GM18499 (cell line): ENCODE data around the gene NACC2.
"Not testable (repeated sequence)": the region's sequence is repeated elsewhere in the genome, so short reads cannot be mapped to it uniquely, and the experiment has no call there.

Source experiments
- ATAC-seq: cut with Tn5 transposase; IDR thresholded peaks from one replicate; pipeline ENCODE4 v1.9.1; 2021; ENCODE audit warnings: moderate number of reproducible peaks; ENCODE audit not compliant: insufficient read depth, unreplicated experiment

Gene NACC2

GRCh38 chr9:136112541-136112940 is 17.5 kb upstream of the NACC2 start:
- no peak for ATAC-seq

- ATAC-seq: no peak
These were observed 16.8 kb upstream of the NACC2 start for GRCh38 chr9:136111910-136112309.

GRCh38 chr9:136111190-136111589 is 16.1 kb upstream of the NACC2 start:
- no peak for ATAC-seq

- ATAC-seq: no peak
These were observed 15.3 kb upstream of the NACC2 start for GRCh38 chr9:136110082-136111061.

- no peak for ATAC-seq
These were observed 14.4 kb upstream of the NACC2 start for GRCh38 chr9:136109351-136110081.

GRCh38 chr9:136108648-136109266 is 13.7 kb upstream of the NACC2 start:
- no peak for ATAC-seq

- ATAC-seq: no peak
These were observed 13.0 kb upstream of the NACC2 start for GRCh38 chr9:136107953-136108647.

GRCh38 chr9:136107155-136107952 is 12.3 kb upstream of the NACC2 start:
- no peak for ATAC-seq

GRCh38 chr9:136105398-136106135 is 10.5 kb upstream of the NACC2 start:
- ATAC-seq: no peak

GRCh38 chr9:136104916-136105315 is 9.8 kb upstream of the NACC2 start:
- no peak for ATAC-seq

GRCh38 chr9:136104488-136104800 is 9.4 kb upstream of the NACC2 start:
- no peak for ATAC-seq

GRCh38 chr9:136103651-136104487 is 8.8 kb upstream of the NACC2 start:
- no peak for ATAC-seq

- not testable (repeated sequence) for ATAC-seq
These were observed 6.6 kb upstream of the NACC2 start for GRCh38 chr9:136101615-136102074.

GRCh38 chr9:136100700-136101614 is 5.9 kb upstream of the NACC2 start:
- ATAC-seq: no peak

- no peak for ATAC-seq
These were observed 4.5 kb upstream of the NACC2 start for GRCh38 chr9:136099542-136099941.

- ATAC-seq: no peak
These were observed 3.8 kb upstream of the NACC2 start for GRCh38 chr9:136098844-136099243.

- no peak for ATAC-seq
These were observed 3.1 kb upstream of the NACC2 start for GRCh38 chr9:136098210-136098609.
